NB4 (cell line): ENCODE results near the gene MPP3.

ENCODE experiments used
- CTCF ChIP-seq: IDR thresholded peaks from one replicate; pipeline ENCODE4 v1.5.1; 2012; ENCODE audit warnings: low read depth, low read length
- POLR2A ChIP-seq: IDR thresholded peaks from 2 replicates; pipeline ENCODE4 v1.6.1; 2011; ENCODE audit warnings: mild to moderate bottlenecking; ENCODE audit not compliant: insufficient read length; ENCODE audit errors: extremely low read depth

DNA sequence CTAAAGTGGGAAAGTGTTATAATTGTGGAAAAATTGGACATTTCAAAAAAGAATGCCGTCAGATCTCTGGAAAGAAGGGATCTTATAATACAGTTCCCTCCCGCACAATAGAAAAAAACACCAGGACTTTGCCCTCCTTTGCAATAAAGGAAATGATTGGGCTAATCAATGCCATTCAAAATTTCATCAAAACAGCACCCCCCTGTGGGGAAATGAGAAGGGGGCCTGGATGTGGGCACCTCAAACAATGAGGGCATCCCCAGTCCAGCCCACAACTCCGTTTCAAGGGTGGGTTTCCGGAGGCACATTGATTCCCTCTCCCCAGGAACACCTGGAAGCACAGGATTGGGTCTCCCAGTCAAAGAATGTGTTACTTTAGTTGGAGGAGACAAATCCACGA, 40.1 kb upstream of the MPP3 start:
- TF ChIP-seq POLR2A, result no peak
- no peak for TF ChIP-seq CTCF
